ENCODE results near the gene POLD2.

The POLD2 gene

GRCh38 chr7:44145969-44146911, 22.9 kb upstream of the POLD2 start:
- TF ChIP-seq ZFX (IDR thresholded peaks at IDR 0.05), result no peak
- TF ChIP-seq CTCF (conservative IDR thresholded peaks at IDR 0.05), result no peak

DNA sequence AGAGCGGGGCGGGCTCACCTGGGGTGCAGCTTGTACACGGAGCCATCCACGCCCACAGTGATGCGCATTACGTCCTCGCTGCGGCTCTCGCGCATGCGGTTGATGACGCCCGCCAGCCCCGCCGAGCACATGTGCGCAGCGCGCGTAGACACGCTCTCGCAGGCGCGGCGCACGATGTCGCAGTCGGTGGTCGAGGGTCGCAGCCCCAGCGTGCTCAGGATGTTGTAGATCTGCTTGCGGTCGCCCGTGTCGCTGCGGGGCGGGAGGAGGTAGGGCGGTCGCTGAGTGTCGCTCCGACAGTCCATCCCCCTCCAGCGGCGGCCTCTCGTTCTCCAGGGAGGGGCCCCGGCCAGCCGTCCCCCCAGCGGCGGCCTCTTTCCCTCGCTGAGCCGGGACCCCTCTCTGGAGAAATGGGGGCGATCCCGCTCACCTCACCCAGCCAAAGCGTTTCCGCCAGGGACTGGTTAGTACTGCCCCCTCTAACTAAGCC, 22.2 kb upstream of the POLD2 start:
- no peak overlapping the region for H3K27ac ChIP-seq
- TF ChIP-seq CTCF (conservative IDR thresholded peaks at IDR 0.05), result no peak
- TF ChIP-seq ZFX (IDR thresholded peaks at IDR 0.05), result no peak

More at GRCh38 chr7:44145969-44146911, 22.9 kb upstream of the POLD2 start:
- H3K27ac ChIP-seq, result no peak overlapping the region

DNA sequence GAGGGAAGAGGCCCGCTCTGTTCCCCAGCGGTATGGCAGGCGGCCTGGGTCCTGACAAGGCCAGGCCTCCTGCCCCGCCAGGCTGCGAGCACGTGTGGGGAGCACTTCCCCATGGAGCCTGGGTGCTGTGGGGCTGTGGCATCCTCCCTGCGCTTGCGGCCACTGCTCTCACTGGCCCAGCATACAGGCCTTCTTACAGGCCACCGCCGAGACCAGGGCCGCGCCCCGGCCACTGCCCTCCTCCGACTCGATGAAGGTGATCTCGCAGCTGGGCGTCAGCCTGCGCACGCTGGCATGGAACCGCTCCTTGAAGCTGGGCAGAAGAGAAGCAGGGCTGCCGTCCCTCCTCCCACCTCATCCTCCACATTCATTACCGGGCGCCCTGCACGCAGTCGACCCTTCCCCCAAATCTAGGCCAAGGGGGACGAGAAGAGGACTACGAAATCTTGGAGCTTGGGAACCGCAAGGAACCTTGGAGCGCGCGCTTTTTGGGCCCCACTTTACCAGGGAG, 21.7 kb upstream of the POLD2 start:
- TF ChIP-seq ZFX (IDR thresholded peaks at IDR 0.05) (no peak), CTCF (conservative IDR thresholded peaks at IDR 0.05) (no peak)
- no peak overlapping the region for H3K27ac ChIP-seq

DNA sequence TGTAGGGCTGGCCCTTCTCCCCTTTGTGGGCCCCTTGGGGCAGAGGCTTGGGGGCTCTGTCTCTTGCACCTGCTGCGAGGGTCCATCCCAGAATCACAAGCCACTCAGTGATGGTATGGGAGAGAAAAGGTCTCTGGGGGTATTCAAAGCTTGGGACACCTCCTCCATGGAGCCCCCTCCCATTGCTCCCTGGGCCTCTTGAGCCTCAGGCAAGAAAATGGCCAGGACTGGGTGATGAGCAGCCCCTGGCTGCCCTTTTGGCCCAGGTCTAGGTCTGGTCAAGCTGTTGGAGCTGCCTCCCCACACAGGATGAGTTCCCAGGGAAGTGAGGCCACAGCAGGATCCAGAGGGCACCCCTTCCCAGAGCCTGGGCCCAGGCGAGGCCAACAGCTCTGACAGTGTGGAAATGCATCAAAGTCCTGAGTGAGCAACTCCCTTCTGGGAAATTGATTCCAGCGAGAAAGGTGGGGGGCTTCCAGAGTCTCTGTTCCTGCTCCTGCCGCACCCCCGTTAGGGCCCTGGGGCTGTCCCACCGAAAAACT, 21.1 kb upstream of the POLD2 start:
- TF ChIP-seq ZFX (IDR thresholded peaks at IDR 0.05) (no peak), CTCF (conservative IDR thresholded peaks at IDR 0.05) (no peak)
- H3K27ac ChIP-seq, result no peak overlapping the region

- H3K27ac ChIP-seq, result no peak overlapping the region
- no peak for TF ChIP-seq ZFX (IDR thresholded peaks at IDR 0.05)
- TF ChIP-seq CTCF (conservative IDR thresholded peaks at IDR 0.05), result no peak
Measured at GRCh38 chr7:44143646-44144250, 20.4 kb upstream of the POLD2 start.

GRCh38 chr7:44142028-44142427, 18.7 kb upstream of the POLD2 start:
- no peak for TF ChIP-seq CTCF (conservative IDR thresholded peaks at IDR 0.05)
- TF ChIP-seq ZFX (IDR thresholded peaks at IDR 0.05), result no peak
- no peak overlapping the region for H3K27ac ChIP-seq

All from C4-2B (cell line).